ENCODE data around the gene SEZ6.

Gene SEZ6

DNA sequence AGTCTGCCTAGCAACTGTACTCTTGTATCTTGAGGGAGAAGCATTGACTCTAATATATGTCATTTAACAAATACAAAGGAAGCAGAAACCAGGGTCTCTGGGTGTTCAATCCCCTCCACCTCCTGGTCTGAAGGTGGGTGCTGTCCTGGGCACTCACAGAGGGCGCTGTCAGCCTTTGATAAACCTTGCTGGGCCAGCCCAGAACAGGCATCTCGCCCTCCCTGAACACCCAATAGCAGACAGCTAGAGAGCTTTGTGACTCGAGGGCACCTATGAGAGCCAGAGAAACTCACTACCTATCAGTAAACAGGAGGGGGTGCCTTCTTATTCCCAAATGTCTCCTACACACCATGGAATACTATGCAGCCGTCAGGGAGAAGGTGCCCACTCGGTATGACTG, 30.8 kb upstream of the SEZ6 start:
- no peak for DNase-seq

GRCh38 chr17:29034510-29034909, 28.7 kb upstream of the SEZ6 start:
- DNase-seq: no peak

DNA sequence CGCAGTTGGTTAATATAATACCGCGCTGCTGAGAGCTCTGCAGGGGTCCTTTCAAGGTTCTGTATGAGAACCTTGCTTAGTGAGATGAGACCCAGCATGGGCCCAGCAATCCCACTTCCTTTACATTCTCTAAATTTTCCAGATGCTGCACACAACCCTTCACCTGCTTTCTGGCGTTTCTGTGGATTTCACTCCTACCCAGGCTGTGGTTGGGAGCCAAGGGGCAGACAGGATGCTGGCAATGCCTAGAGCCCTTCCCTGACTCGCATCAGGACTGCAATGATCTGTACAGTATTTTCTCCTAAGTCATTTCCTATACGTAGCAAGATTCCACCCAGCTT, 27.0 kb upstream of the SEZ6 start:
- no peak for DNase-seq

- no peak for DNase-seq
Measured at GRCh38 chr17:29032013-29032856, 26.4 kb upstream of the SEZ6 start.

DNA sequence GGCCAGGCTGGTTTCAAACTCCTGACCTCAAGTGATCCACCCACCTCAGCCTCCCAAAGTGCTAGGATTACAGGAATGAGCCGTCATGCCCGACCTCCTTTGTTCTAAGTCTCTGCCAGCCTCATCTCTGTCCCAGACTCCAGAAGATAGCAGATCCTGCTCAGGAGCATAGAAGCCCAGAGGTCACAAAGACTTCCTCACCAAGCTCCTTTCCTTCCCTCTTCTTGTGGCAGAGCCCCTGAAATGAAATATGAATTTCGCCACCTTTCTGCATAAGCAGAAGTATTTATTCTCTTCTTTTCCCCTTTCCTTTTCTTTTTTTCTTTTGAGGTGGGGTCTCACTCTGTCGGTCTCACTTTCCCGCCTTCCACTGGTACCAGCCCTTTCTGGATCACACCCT, 25.7 kb upstream of the SEZ6 start:
- peak; percentile 33 to 54 for DNase-seq

GRCh38 chr17:29024316-29024952, 18.6 kb upstream of the SEZ6 start:
- DNase-seq: no peak

- no peak for DNase-seq
Measured at GRCh38 chr17:29022074-29022473, 16.2 kb upstream of the SEZ6 start.

GRCh38 chr17:29021226-29021625, 15.4 kb upstream of the SEZ6 start:
- no peak for DNase-seq

- no peak for DNase-seq
Measured at GRCh38 chr17:29020576-29020975, 14.7 kb upstream of the SEZ6 start.

GRCh38 chr17:29019475-29020181, 13.8 kb upstream of the SEZ6 start:
- no peak for DNase-seq

GRCh38 chr17:29018788-29019474, 13.1 kb upstream of the SEZ6 start:
- DNase-seq: no peak

DNA sequence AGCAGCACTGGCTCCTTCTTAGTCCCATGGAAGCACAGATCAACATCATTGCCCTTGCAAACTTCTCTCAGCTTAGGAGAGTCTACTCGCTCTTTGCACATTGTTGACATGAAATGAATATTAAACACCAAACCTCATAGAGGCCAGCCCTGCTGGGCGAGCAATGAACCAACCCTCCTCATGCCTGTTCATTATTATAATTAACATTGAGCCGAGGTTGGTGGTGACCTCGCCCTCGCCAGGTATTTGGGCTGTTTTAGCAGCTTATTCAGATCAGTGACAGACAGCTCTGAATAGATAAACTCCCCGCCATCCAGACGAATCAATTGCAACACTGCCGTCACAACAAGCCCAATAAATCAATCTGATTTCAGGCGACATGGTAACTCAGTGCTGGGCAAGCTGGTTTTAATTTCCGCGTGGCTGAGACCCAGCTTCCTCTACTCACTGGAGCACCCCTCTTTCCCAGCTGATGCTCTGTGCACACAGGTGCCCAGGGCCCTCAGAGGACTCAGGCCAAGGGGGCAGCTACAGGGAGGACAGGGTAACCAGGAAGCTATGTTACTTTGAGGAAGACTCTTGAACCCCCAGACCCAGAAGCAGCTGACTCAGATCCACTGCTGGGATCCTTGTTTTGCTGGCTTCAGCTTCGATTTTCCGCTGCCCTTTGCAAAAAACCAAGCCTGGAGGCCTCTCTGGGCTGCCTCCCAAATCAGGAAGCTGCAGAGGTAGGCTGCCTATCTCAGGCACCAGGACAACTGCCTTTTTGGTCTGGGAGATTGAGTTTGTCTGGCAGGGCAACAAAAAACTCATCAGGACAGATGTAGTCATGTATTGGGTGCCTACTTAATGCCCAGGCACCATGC, 10.7 kb upstream of the SEZ6 start:
- no peak for DNase-seq

GRCh38 chr17:29014716-29015115, 8.9 kb upstream of the SEZ6 start:
- DNase-seq: no peak

DNA sequence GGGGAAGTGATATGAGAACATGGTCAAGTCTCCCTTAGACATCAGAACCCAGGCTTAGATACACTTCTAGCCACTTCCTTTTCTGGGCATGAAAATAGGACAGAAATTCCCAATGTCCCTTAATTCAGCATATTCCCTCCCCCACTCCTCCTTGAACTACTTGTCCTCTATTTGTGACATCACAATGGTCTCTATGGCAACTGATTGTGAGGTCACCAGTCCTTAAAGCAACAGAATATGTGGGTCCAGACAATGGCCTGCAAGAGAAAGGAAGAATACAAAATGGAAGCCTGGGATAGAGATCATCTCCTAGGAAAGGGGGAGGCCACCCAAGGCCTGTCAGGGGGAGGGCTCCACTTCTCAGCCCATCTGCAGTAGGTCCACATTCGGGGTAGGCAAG, 6.7 kb upstream of the SEZ6 start:
- DNase-seq: no peak

DNA sequence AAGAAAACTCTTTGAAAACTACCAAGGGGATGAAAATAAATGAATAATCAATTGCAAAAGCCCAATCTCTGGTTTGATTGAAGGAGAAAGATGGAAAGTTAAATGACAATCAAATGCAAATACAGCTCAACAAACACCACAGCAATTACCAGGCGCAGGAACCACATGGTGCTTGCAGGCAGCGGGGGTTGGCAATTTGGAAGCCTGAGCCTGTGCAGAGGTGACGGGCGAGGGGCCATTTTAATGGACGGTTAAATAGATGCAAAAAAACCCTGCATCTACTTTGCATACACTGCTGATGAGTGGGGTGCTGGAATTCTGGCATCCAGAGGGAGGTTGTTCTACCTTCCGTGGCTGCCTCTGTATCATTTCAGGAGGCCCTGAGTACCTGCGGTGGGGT, 4.8 kb upstream of the SEZ6 start:
- DNase-seq: no peak

DNA sequence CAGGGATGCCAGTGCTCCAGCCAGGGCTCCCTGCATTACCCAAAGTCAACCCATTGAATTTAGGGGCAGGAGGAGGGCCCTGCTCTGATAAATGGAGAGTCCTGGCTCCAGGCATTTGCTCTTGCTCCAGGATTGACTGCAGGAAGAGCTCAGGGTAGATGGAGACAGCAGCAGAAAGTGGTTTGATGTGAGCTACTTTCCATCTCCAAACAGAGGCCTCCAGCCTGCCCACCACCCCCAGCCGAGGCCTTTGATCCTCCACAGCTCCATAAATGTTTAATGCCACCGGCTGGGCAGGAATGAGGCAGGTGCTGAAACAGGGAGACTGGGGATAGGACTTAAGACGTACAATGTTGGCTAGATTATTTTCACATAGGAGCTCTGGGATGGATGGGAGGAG, 4.3 kb upstream of the SEZ6 start:
- DNase-seq: no peak

DNA sequence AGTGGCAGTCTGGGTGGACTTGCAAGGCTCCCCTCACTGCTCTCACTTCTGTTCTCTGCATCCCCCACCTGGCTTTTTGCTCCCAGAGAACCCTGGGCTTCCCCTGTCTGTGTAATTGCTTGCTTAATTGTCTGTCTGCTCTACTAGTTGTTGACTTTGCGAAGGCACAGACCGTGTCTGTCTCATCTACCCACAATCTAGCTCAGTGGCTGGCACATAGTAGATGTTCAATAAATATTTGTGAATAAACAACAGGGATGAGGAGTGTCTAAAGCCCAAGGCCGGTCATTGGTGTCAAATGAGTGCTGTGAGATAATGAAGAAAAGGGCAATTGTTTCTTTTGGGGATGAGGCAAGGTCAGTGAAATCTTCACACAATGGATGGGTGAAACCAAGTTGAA, 2.8 kb upstream of the SEZ6 start:
- DNase-seq: no peak

DNA sequence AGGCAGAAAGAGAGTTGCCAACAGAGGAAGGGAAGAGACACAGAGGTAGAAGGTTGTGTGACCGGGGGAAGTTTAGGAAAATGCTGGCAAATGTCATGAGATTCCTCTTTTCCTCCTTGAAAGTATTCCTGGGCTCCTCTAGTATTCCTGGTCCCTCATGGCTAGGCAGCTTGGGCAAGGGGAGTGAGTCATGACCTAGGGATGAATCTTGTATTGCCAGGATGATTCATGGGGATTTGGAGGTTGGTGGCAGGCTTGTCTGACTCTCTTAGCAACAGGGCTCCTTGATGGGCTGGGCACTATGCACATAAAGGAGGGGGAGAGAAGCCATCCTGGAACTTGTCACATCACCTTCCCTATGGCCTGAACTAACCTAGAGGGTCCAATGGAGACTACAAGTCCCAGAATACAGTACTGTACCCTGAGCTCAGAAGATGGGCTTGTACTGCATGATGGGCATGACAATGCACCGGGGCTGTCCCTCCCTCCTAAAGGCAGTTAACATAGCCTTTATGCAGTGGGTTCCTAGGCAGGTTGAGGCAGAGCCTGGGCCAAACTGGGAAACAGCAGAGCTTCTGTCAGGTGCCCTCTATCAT, 2.1 kb upstream of the SEZ6 start:
- no peak for DNase-seq

GRCh38 chr17:29007456-29007855, 1.6 kb upstream of the SEZ6 start:
- DNase-seq: no peak

- DNase-seq: no peak
Measured at GRCh38 chr17:29004081-29004692, 1.6 kb downstream of the SEZ6 start.

DNA sequence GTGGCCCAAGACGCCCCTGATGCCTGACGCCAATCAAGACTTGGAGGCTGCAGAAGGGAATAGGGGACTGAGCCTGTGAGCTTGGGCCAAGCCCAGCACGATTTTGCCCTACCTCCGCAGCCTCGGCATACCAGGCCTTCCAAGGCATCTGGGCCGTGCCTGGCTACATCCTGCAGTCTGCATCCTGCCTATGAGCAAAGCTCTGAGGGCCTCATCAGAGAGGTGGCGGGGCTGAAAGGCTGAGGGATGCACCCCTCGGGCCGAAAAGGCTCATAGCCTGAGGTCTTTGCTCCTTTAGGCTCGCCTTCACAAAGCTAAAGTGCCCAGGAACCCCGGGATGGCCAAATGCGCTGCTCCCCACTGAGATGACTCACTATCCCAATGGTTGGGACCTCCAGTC, 2.5 kb downstream of the SEZ6 start:
- no peak for DNase-seq

DNA sequence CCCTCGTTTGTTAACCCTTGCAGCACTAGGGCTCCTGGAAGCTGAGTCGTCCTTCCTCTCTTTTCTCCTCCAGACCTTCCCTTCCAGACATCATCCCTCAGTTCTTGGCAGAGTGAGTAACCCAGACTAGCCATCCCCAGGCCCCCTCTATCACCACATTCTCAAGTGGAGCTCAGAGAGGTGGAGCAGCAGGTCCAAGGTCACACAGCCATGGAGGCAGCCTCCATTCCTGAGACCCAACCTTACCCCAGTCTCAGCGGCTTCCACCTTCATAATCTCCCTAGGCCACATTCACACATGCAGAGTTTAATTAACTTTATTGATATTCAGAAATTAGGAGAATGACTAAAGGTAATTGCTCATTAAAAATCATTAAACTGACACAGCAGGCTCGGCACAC, 3.0 kb downstream of the SEZ6 start:
- no peak for DNase-seq

Data from AML-193 (cell line).